SU-DHL-6 (cell line): ENCODE data around the gene TENT4A.

Source experiments
- H2AFZ ChIP-seq: fragments of 200-600 bp; sonication (generic); 2 replicates; pipeline ENCODE4 v1.6.1; 2014; ENCODE audit warnings: low read depth, mild to moderate bottlenecking, moderate library complexity, mixed read lengths, antibody characterized with exemption, low read length; ENCODE audit not compliant: severe bottlenecking
- H3F3A ChIP-seq: fragments of 200-600 bp; shearing (Covaris generic); 2 replicates; pipeline ENCODE4 v1.6.0; 2016; ENCODE audit warnings: antibody characterized with exemption, mild to moderate bottlenecking; ENCODE audit not compliant: insufficient read depth
- H3K27ac ChIP-seq: fragments of 200-600 bp; sonication (generic); 2 replicates; pipeline ENCODE4 v1.5.1; 2016; ENCODE audit warnings: low read depth, mild to moderate bottlenecking, low read length, moderate library complexity, mixed read lengths
- H3K27me3 ChIP-seq: fragments of 200-600 bp; sonication (generic), shearing (Covaris generic); 2 replicates; pipeline ENCODE4 v1.6.0; 2014; ENCODE audit warnings: mild to moderate bottlenecking, low read length
- H3K36me3 ChIP-seq: fragments of 200-600 bp; sonication (generic); 2 replicates; pipeline ENCODE4 v1.6.1; 2014; ENCODE audit warnings: mild to moderate bottlenecking, low read length, mixed read lengths
- H3K4me2 ChIP-seq: fragments of 300-600, 200-600 bp; shearing (Covaris generic), sonication (generic); 2 replicates; pipeline ENCODE4 v1.6.0; 2014; ENCODE audit warnings: low read length, low read depth, mild to moderate bottlenecking; ENCODE audit not compliant: poor library complexity, severe bottlenecking
- H3K4me3 ChIP-seq: fragments of 200-600 bp; sonication (generic); 2 replicates; pipeline ENCODE4 v1.5.1; 2014; ENCODE audit warnings: antibody characterized with exemption, low read length, mild to moderate bottlenecking, mixed read lengths; ENCODE audit not compliant: insufficient read depth, poor library complexity, severe bottlenecking
- H3K79me2 ChIP-seq: fragments of 200-600 bp; sonication (generic); 2 replicates; pipeline ENCODE4 v1.6.1; 2014; ENCODE audit warnings: mild to moderate bottlenecking, low read length, moderate library complexity; ENCODE audit not compliant: insufficient read depth
- H3K9ac ChIP-seq: fragments of 200-600 bp; sonication (generic); 2 replicates; pipeline ENCODE4 v1.7.0; 2014; ENCODE audit warnings: mild to moderate bottlenecking, low read length
- H3K9me2 ChIP-seq: fragments of 200-600 bp; sonication (generic); replicated peaks from 2 replicates; pipeline ENCODE4 v1.6.1; 2014; ENCODE audit warnings: low read length; ENCODE audit not compliant: insufficient read depth
- H3K9me3 ChIP-seq: fragments of 200-600 bp; sonication (generic); 2 replicates; pipeline ENCODE4 v1.6.1; 2014; ENCODE audit warnings: low read length, mixed read lengths; ENCODE audit not compliant: insufficient read depth
- H4K20me1 ChIP-seq: fragments of 200-600 bp; sonication (generic); 2 replicates; pipeline ENCODE4 v1.6.1; 2014; ENCODE audit warnings: low read depth, mild to moderate bottlenecking, antibody characterized with exemption, low read length, moderate library complexity, mixed read lengths
- CTCF ChIP-seq: fragments of 200-600 bp; sonication (generic); IDR thresholded peaks from one replicate; pipeline ENCODE4 v1.5.1; 2017; ENCODE audit warnings: antibody characterized with exemption, mild to moderate bottlenecking, low read length, moderate library complexity; ENCODE audit not compliant: insufficient read depth, poor library complexity, severe bottlenecking
- EZH2phosphoT487 ChIP-seq: fragments of 200-600 bp; sonication (generic), shearing (Covaris generic); conservative IDR thresholded peaks from 2 replicates; pipeline ENCODE4 v1.6.1; 2018; ENCODE audit warnings: mild to moderate bottlenecking, antibody characterized with exemption, low read length, moderate library complexity, mixed read lengths

TENT4A gene

GRCh38 chr5:6752236-6752635 lies 39.0 kb downstream of the TENT4A start:
- H3F3A ChIP-seq: no peaks in the 10 kb centered on the region

GRCh38 chr5:6752782-6753181 lies 39.5 kb downstream of the TENT4A start:
- Histone ChIP-seq H4K20me1 (no peaks in the 10 kb centered on the region), H3K4me2 (no peak overlapping the region), H3K9me3 (no peaks in the 10 kb centered on the region), H3F3A (no peaks in the 10 kb centered on the region), H3K27me3 (no peaks in the 10 kb centered on the region), H2AFZ (no peak overlapping the region), H3K9me2 (no peaks in the 10 kb centered on the region), H3K79me2 (peaks cover 14% of the 10 kb centered on the region), H3K9ac (no peak overlapping the region), H3K4me3 (no peak overlapping the region), H3K36me3 (peaks cover 39% of the 10 kb centered on the region), H3K27ac (no peak overlapping the region)
- TF ChIP-seq EZH2phosphoT487 (no peak), CTCF (no peak)

More at GRCh38 chr5:6752236-6752635, 39.0 kb downstream of the TENT4A start:
- Histone ChIP-seq H3K79me2 (peaks cover 20% of the 10 kb centered on the region), H3K9ac (no peak overlapping the region), H3K4me2 (no peak overlapping the region), H3K9me2 (no peaks in the 10 kb centered on the region), H4K20me1 (no peaks in the 10 kb centered on the region; the same call in 1 of the 2 replicates), H3K27me3 (no peaks in the 10 kb centered on the region), H3K4me3 (no peak overlapping the region), H3K27ac (no peak overlapping the region), H2AFZ (no peak overlapping the region), H3K36me3 (peaks cover 42% of the 10 kb centered on the region), H3K9me3 (no peaks in the 10 kb centered on the region)
- TF ChIP-seq EZH2phosphoT487: no peak
- no peak for TF ChIP-seq CTCF

GRCh38 chr5:6753851-6754250 lies 40.6 kb downstream of the TENT4A start:
- no peaks in the 10 kb centered on the region for H3F3A ChIP-seq
- TF ChIP-seq EZH2phosphoT487 (no peak), CTCF (no peak)
- peaks cover 39% of the 10 kb centered on the region for H3K36me3 ChIP-seq
- no peak overlapping the region for H3K4me2 ChIP-seq
- H3K9ac ChIP-seq: no peak overlapping the region
- H3K9me3 ChIP-seq: no peaks in the 10 kb centered on the region
- H3K27ac ChIP-seq: no peak overlapping the region
- no peaks in the 10 kb centered on the region for H4K20me1 ChIP-seq
- H3K9me2 ChIP-seq: no peaks in the 10 kb centered on the region
- no peak overlapping the region for H3K4me3 ChIP-seq
- no peaks in the 10 kb centered on the region for H3K27me3 ChIP-seq
- H2AFZ ChIP-seq: no peak overlapping the region
- peaks cover 3% of the 10 kb centered on the region for H3K79me2 ChIP-seq
